A673 (cell line): ENCODE results near the gene YDJC. TPM values are rescaled to one million over a fixed set of nuclear protein-coding genes. Genes with fewer than 3 reads are reported as not detected.
"Not testable (repeated sequence)": the region's sequence is repeated elsewhere in the genome, so short reads cannot be mapped to it uniquely, and the experiment has no call there.

Experiments
- BruUV-seq: library from RNA; stranded (reverse); fragments of 400-500 nt; replicated peaks from 2 replicates; lab custom pipeline; 2021; lab: Mats Ljungman, UMichigan
- CTCF ChIA-PET: fragments of 300-600 bp; sonication (Branson Sonifier 250); formaldehyde crosslinking; loops from one replicate; lab custom pipeline; 2022; ENCODE audit warnings: antibody characterized with exemption; lab: Charles Lee
- POLR2A ChIA-PET: fragments of 300-600 bp; sonication (Branson Sonifier 250); formaldehyde crosslinking; loops from one replicate; lab custom pipeline; 2022; ENCODE audit warnings: antibody characterized with exemption; ENCODE audit not compliant: low non-redundant PET; lab: Charles Lee
- DNase-seq: peaks from one replicate; pipeline ENCODE4 v3.0.0-alpha.2; 2015; ENCODE audit warnings: low spot score
- H3K27ac ChIP-seq: fragments of 200-600 bp; sonication (generic); 2 replicates; pipeline ENCODE4 v1.5.1; 2016; ENCODE audit warnings: mixed run types, low read depth, mild to moderate bottlenecking, mixed read lengths, antibody characterized with exemption, low read length; ENCODE audit not compliant: poor library complexity, severe bottlenecking
- H3K27me3 ChIP-seq: fragments of 200-600 bp; sonication (generic); replicated peaks from 2 replicates; pipeline ENCODE4 v1.6.1; 2017; ENCODE audit warnings: mixed run types, low read depth, mild to moderate bottlenecking, mixed read lengths, antibody characterized with exemption, low read length; ENCODE audit not compliant: insufficient read depth, poor library complexity
- H3K36me3 ChIP-seq: fragments of 200-600 bp; sonication (generic); 2 replicates; pipeline ENCODE4 v1.6.1; 2016; ENCODE audit warnings: mixed run types, mild to moderate bottlenecking, mixed read lengths, antibody characterized with exemption, low read length; ENCODE audit not compliant: insufficient read depth, poor library complexity, severe bottlenecking
- H3K4me1 ChIP-seq: fragments of 200-600 bp; sonication (generic); 2 replicates; pipeline ENCODE4 v1.6.1; 2017; ENCODE audit warnings: mixed run types, mild to moderate bottlenecking, mixed read lengths, antibody characterized with exemption, low read length; ENCODE audit not compliant: insufficient read depth, poor library complexity, severe bottlenecking
- H3K4me3 ChIP-seq: fragments of 200-600 bp; sonication (generic); 2 replicates; pipeline ENCODE4 v1.5.1; 2016; ENCODE audit warnings: low read depth, mixed run types, mild to moderate bottlenecking, mixed read lengths, low read length; ENCODE audit not compliant: poor library complexity, severe bottlenecking
- H3K9me3 ChIP-seq: fragments of 200-600 bp; sonication (generic); 2 replicates; pipeline ENCODE4 v1.6.1; 2016; ENCODE audit warnings: mixed run types, low read depth, mild to moderate bottlenecking, mixed read lengths, antibody characterized with exemption, low read length; ENCODE audit not compliant: poor library complexity, severe bottlenecking
- CTCF ChIP-seq: fragments of 300-800, 200-600 bp; sonication (generic); conservative IDR thresholded peaks from 2 replicates; pipeline ENCODE4 v1.5.1; 2017; ENCODE audit warnings: low read depth, mild to moderate bottlenecking, antibody characterized with exemption, low read length, moderate library complexity, mixed read lengths
- EZH2 ChIP-seq: fragments of 200-600 bp; sonication (generic); IDR thresholded peaks from 2 replicates; pipeline ENCODE4 v1.6.1; 2017; ENCODE audit warnings: borderline replicate concordance, low read depth, mild to moderate bottlenecking, mixed read lengths, antibody characterized with exemption, low read length; ENCODE audit not compliant: poor library complexity, severe bottlenecking
- intact Hi-C: fragments of 100-400 bp; cut with micrococcal nuclease; formaldehyde crosslinking; loops from one replicate; pipeline ENCODE4 v1.10.0; 2022; ENCODE audit not compliant: unreplicated experiment
- total RNA-seq: library from RNA; stranded (reverse); gene quantifications from 2 replicates; pipeline ENCODE4 v1.2.3, GENCODE V29; 2021

Gene YDJC
- total RNA-seq, 1 experiment from 2014 or later, result 33.8 TPM

GRCh38 chr22:21621025-21621424 is 8.8 kb downstream of the YDJC start:
- H3K9me3 ChIP-seq, result no peaks in the 10 kb centered on the region
- intact Hi-C loops, result no loop called here
- H3K4me3 ChIP-seq, result no peak overlapping the region
- no peak for DNase-seq
- peak overlapping the region; percentile 30 for H3K27ac ChIP-seq
- TF ChIP-seq EZH2 (no peak), CTCF (no peak)
- H3K27me3 ChIP-seq, result no peaks in the 10 kb centered on the region
- peaks cover 8% of the 10 kb centered on the region for H3K36me3 ChIP-seq
- no TSS peak for BruUV-seq
- ChIA-PET CTCF (no interaction called here), POLR2A (no interaction called here)
- peaks cover 7% of the 10 kb centered on the region for H3K4me1 ChIP-seq

- POLR2A ChIA-PET, H3K4me3 ChIP-seq, BruUV-seq: not testable (repeated sequence)
Measured at GRCh38 chr22:21617337-21617736, 12.5 kb downstream of the YDJC start.

GRCh38 chr22:21615731-21616130 is 14.1 kb downstream of the YDJC start:
- Histone ChIP-seq H3K9me3 (no peaks in the 10 kb centered on the region), H3K27me3 (no peaks in the 10 kb centered on the region), H3K4me3 (no peak overlapping the region), H3K4me1 (no peaks in the 10 kb centered on the region), H3K36me3 (peaks cover 37% of the 10 kb centered on the region), H3K27ac (no peak overlapping the region)
- TF ChIP-seq CTCF, result no peak
- TF ChIP-seq EZH2, result no peak
- no peak for DNase-seq
- intact Hi-C loops, result loop anchor here (5.0 kb wide), 1 partner anchor 33 kb away; no protein-coding TSS in a partner anchor
- ChIA-PET CTCF (no interaction called here), POLR2A (no interaction called here)
- no TSS peak for BruUV-seq

More at GRCh38 chr22:21617337-21617736, 12.5 kb downstream of the YDJC start:
- CTCF ChIA-PET, H3K27me3 ChIP-seq, H3K4me1 ChIP-seq, DNase-seq, H3K27ac ChIP-seq, H3K9me3 ChIP-seq: not testable (repeated sequence)
- intact Hi-C loops, result loop anchor here (5.0 kb wide), 1 partner anchor 35 kb away; no protein-coding TSS in a partner anchor
- peaks cover 25% of the 10 kb centered on the region for H3K36me3 ChIP-seq

- Histone ChIP-seq H3K4me3 (no peak overlapping the region), H3K36me3 (peaks cover 41% of the 10 kb centered on the region), H3K27me3 (no peaks in the 10 kb centered on the region), H3K4me1 (no peaks in the 10 kb centered on the region), H3K9me3 (no peaks in the 10 kb centered on the region), H3K27ac (peak overlapping the region; percentile 25)
- ChIA-PET POLR2A (no interaction called here), CTCF (no interaction called here)
- no peak for DNase-seq
- no TSS peak for BruUV-seq
- intact Hi-C loops, result no loop called here
- TF ChIP-seq EZH2, result no peak
- TF ChIP-seq CTCF, result no peak
Measured at GRCh38 chr22:21613553-21614233, 16.1 kb downstream of the YDJC start.
